NCI-H2196 treated with DMSO at 0.1 percent for 48 hours (cell line): ENCODE measurements around the gene ZBTB33.
A peak's percentile ranks its signal among the peaks of the same experiment; 100 is the strongest.

ENCODE experiments used
- DNase-seq: peaks from one replicate; lab custom pipeline; 2025; ENCODE audit not compliant: unreplicated experiment; lab: John Stamatoyannopoulos, UW

Gene ZBTB33

DNA sequence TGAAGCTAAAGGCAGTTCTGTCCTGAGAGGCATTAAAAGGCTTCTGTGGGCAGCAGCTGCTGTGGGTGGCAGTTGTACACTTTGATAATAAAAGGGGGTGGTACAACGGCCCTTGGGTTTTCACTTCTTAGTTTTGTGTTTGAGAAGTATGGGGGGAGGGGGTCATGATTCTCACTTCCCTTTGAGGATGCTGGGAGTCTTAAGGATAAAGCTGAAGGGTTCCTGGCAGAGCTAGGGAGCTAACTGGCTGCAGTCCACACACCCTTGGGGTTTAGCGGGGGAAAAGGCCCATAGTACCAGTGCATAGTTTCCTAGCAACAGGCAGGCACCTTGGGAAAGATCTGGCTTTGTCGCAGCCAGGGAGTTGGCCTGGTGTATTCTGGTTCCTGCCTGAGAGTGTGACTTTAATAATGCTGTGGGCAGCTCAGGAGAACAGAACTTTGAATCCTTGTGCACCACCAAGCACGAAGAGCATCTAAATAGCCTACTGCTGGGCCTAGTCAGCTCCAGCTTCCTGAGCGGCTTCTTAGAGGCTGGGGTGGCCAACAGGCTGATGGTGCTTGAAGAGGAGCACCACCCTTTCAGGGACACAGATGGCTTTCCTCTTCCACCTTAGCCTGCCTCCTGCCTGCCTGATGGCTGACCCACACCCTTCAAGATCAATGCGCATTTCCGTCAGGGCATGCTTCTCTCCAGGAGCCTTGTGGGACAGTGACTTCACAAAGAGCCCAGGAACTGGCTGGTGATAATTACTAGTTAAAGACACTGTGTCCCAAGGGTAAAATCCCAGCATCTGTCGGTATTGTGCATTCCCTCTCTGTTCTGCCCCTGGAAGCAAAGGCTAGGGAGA lies 12.5 kb downstream of the ZBTB33 start:
- no peak for DNase-seq

DNA sequence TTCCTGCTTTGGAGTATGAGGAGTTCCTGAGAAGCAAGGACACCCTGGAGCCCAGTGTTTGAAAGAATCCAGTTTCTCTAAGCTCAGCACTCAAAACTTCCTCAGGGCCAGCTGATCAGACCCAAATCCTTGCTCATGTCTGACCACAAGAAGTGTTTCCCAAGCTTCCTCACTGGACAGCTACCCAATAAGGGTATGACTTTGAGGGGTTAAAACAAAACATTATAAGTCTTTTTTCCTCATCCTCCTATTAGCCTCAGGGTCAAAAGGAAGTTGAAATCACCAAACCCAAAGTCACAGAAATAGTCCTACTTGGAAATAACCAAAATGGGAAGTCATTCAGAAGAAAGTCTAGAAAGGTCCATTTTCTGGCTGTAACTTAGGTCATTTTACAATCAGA lies 13.7 kb downstream of the ZBTB33 start:
- DNase-seq, result no peak

DNA sequence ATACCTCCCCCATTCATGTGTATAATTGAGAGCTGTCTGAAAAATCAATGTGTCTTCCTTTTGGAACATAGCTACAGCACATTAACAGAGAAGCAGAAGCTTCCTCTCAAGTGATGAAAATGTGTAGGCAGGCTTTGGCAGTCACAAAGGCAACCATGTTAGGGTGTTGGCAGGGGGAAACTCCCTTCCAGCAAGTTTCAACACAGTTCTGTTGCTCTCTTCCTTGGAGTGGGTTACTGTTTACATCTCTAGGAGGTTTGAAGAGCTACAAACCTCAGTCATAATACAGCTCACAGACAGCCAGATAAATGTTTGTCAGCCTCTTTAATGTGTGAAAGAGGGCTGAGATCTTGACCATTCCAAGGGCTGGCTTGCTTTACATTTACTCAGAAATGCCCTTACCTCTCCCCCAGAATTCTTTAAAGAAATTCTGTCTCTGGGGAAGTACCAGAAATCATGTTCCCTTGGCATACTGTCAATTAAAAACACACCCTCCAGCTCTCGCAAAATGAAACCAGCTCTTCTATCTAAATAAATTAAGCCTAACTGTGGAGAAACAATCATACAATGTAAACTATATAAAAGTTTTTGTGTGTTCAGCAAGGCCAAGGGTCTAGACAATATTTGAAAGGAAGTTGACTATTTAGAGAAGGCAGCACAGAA lies 18.9 kb downstream of the ZBTB33 start:
- no peak for DNase-seq

DNA sequence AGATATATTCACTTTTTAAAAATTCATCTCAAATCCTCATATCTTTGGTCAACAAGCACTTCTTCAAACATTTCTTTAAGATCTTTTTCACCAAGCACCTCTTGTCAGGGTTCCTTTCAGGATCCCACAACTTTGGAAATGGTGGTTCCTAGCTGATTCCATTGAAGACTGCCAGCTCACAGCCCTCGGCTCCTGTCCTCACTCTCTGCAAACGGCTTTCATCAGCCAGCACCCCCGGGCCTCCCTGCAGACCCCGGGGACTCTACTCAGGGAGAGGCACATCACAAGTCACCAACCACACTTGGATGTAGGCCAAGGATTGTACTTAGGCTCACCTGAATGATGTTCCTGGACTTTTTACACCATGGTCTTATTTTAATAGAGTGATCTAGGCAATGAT lies 20.0 kb downstream of the ZBTB33 start:
- no peak for DNase-seq

DNA sequence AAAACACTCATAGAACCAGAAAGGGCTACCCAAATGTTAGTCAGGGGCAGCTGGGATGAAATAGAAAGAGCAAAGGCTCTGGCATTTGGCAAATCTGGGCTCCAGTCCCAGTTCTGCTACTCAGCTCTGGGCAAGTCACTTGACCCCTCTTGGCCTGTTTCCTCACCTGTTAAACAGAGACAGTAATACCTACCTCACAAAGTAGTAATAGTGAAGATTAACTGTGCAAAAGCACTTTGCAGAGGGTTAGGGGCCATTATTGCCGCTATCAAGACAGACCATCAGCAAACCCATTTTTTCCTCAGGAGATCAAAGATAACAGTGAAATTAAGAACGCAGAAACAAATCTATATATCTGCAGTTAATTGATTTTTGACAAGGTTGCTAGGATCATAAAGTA lies 20.6 kb downstream of the ZBTB33 start:
- peak; percentile 0 for DNase-seq

DNA sequence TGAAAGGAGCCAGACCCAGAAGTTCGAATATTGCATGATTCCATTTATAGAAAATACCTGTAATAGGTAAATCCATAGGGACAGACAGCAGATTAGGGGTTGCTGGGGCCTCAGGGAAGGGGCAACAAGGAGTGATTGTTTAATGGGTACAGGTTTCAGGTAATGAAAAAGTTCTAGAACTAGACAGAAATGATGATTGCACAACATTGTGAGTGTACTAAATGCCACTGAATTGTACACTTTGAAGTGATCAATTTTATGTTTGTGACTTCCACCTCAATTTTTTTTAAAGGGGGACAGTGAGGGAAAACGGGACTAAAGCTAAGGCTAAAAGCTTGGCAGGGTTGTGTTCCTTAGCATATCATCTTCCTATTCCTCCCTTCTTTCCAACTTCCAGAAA lies 23.5 kb downstream of the ZBTB33 start:
- no peak for DNase-seq

DNA sequence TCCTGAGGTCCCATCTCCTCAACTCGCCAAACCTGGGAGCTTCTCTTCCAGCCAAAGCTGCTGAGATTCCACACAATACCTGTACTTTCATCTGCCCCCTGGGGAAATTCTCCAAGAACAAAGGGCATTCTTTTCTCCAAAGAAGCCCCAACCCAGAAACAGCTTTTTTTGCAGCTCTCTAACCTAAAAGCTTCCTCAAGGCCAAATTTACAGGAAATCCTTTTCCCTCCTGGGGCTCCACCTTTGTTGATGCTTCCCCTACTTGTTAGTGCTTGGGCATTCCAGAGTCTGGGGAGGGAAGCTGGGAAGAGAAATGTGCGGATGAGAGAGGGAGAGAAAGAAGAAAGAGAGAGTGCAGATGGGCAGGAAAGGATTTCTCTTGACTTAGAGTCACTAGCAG lies 24.3 kb downstream of the ZBTB33 start:
- DNase-seq, result no peak

DNA sequence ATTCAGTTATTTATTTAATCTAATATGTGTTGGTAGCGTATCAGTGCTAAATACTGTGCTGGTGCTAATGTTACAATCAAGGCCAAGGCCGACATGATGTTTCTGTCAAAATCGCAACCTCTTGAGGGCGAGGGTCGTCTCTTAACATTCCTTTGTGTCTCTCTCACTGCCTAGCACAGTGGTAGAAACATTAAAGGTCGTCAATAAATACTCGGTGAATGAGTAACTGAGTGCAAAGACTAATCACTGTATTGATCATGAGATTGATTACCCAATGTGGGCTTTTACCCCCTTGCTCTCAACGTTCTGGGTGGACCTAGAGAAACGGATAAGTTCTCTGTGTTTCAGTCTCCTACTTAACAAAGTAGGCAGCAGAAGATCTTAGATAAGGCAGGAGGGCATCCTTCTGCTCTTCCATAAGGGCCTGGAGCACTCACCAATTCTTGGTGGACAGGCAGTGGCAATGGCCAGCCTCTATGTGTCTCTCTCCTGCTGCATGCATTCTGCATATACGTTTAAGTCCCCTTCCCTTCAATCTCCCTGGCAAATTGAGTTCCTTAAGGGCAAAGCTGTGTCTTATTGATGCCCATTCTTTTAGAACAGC lies 30.5 kb downstream of the ZBTB33 start:
- no peak for DNase-seq

DNA sequence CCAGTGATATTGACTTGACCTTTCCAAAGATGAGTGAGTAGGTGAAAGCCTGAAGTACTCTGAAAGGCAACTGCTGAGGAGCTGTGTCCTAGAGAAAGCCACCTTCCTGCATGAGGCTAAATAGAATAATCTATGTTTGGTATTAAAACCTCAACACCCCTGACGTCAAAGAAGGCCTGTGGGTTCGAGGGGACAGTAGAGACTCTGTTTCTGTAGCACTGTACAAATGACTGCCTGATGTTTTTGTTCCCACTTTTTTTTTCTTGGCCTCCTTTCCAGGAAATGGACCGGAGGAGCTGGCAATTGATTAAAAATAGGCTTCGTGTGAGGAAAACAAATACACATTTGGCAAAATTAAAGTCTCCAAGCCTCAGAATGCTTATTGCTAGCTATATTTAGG lies 31.1 kb downstream of the ZBTB33 start:
- no peak for DNase-seq

DNA sequence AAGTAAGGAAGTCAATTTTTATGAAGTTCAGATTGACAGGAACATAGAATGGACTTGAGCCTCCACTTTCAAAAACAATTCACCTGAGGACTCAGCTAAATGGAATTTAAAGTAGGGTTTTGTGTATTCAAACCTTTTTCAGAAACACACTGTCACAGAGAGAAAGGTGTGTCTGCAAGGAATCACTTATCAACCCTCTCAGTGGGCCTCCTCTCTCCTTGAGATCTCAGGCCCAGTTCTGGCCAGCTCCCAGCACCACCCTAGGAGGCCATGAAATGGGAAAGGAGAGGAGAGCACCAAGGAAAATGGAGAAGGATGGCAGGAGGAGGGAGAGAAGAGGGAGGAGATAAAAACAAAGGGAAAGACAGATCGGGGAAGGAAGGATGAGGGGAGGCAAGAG lies 32.1 kb downstream of the ZBTB33 start:
- DNase-seq, result no peak

DNA sequence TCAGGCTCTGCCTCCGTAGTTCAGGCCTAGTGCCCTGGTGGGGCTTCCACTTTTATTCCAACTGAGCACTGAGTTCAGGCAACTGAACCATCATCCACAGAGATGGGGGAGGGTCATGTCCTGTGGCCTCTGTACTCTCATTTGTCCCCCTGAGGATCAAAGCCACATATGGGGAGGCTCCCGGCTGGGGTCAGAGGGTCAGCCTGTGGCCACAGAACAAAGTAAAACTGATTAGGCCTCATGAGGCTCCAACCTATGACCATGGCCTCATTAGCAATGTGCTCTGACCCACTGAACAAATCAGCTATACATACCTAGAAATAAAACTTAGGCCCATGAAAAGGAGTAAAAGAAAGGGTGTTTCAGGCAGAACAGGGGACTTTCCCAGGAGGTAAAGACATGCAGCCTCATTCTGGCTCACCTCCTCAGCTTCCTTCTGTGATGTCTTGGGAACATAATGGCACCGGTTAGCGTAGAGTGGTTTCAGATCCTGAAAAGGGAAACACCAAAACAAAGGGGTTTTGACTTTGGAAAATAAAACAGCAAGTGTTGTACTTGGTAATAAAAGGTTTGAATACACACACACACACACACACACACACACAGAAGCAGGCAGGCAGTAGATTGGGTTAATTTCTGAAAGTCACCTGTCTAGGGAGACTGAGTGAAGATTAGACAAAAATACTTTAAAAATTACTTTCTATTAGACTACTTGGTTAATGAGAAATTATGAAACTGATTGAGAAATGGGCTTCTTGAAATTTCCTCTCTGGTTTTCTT lies 36.3 kb downstream of the ZBTB33 start:
- no peak for DNase-seq

DNA sequence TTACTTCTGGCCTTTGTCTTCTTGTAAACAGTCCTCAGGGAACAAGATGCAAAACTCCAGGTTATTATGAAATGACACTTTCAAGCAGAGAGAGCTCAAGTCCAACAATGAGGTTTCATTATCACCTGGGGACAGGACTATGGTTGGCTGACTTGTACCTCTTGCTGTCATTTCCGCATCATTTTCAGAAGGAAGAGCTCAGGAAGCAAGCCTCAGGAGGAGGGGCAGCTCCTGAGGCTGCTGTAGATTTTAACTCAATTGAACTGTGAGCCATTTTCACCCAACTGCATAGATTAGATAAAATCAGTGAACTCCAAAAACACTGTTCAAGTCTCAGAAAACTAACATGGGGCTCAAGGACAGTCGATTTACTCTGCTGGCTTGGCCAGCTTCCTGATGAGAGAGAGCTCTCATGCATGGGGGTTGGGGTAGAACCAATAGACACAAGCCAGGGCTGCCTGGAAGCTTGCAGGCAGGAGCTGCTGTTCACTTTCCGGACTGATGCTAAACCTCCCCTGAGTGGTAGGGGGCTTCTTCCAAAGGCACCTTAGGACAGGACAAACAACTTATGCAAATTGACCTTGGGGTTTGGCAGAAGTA lies 37.0 kb downstream of the ZBTB33 start:
- no peak for DNase-seq

DNA sequence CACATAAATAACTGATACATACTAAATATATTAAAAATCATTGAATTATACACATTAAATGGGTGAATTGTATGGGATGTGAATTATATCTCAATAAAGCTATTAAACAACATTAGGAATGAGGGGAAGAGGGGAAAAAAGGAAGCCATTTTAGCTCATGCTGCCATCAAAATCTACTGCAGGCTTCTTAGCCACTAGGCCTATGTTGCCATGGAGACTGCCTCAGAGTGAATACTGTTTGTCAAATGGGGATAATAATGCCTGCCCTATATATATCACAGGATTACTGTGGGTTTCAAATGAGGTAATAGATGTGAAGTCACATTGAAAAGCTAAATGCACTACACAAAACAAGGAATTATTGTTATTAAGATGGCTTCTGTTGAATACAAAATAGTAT lies 39.5 kb downstream of the ZBTB33 start:
- no peak for DNase-seq

DNA sequence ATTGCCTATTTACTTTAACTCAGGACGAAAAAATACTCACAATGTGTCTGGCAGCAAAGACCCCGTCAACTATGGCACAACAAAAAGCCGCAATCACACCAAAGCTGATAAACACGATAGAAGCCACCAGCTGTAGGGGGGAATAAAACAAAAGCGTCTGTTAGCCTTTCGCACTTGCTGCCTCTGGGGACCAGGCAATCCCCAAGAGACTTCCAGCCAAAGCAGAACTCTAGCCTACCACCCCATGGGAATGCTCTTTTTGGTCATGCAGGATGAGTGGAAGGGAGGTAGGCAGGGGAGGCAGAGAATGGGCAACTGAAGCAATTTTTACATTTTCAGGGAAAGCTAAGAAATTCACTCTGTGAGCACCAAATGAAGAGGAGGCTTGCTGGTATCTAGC lies 40.6 kb downstream of the ZBTB33 start:
- DNase-seq, result no peak

DNA sequence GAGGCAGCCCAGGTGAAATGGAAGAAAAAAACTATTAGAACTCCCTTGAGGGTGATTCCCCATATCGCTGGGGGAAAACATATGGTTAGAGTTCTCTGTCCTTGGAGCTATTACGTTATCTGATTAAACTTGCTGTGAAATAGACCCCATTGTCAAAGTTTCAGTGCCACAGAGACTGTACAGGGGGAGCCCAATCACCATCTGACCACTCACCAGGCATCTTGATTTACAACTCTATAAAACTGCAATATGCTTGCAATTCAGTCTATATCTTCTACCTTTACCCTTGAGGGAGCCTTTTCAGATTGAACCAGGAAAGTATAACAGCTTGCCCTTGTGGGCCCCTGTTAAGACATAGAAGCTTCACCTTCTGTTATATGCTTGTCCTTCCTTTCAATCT lies 42.4 kb downstream of the ZBTB33 start:
- DNase-seq, result no peak

DNA sequence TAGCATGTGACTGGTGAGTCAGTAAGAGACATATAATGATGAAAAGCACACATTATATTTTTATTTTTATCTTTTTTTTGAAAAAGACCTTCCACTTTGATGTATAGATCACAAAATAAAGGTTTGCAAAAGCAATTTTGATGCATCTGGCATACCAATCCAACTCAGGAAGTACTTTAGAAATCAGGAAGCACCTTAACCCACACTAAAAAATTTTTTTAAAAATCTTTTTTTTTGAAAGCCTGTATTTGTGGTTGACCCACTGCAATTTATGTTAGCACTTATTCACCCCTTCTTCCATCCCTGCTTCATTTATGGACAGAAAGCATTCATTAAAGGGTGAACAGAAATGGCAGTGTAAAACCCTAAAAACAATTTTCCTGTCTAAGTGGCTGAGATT lies 44.0 kb downstream of the ZBTB33 start:
- DNase-seq, result no peak

DNA sequence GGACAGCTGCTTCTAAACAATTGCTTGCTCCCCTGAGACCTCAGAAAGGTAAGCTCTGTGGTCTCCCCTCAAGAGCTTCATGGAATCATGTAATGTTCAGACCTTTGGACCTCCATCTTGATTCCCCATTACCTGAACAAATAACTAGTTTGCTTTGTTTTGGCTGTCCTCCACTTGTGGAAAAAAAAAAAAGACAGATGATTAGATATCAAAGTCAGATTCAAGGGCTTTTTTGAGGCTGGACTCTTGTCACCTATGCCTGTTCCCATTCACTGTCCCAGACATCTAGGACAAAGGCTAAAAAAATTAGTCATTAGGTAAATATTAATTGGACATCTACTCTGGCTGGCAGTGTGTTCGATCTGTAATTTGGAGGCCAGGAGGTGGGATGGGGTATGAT lies 47.3 kb downstream of the ZBTB33 start:
- DNase-seq, result no peak

DNA sequence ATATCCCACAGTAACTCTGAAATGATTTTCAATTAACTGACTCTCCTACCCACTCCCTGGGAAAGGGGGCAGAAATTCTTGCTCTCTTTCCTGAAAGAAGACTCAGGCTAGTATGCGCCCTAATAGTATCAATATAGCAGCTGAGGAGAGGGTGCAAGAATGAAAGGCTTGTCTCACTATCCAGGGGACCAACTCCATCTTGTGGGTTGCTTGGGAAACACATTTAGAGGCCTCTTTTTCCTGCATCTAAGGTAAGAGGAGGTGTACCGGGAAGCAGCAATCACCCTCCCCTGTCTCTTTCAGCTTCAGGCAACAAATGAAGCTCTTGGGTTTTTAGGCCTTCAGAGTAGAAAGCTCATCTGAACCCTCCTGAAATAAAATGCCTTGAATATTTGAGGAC lies 49.3 kb downstream of the ZBTB33 start:
- DNase-seq, result no peak

DNA sequence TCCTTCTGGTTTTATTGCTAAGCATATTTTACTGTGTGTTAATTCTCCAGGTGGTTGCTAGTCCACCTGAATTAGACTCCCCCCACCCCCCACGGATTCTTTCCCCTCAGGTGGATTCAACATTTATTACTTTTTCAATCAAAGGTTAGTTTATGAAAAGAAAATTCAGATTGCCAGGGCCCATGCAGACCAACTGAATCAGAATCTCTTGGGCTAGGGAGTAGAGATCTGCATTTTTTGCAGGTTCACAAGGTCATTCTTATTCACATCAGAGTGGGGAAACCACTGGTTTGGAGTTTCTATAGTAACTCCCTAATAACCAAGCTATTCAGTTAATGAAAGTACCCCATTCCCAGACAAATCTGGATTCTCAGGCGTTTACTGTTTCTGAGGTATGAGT lies 50.9 kb downstream of the ZBTB33 start:
- no peak for DNase-seq

DNA sequence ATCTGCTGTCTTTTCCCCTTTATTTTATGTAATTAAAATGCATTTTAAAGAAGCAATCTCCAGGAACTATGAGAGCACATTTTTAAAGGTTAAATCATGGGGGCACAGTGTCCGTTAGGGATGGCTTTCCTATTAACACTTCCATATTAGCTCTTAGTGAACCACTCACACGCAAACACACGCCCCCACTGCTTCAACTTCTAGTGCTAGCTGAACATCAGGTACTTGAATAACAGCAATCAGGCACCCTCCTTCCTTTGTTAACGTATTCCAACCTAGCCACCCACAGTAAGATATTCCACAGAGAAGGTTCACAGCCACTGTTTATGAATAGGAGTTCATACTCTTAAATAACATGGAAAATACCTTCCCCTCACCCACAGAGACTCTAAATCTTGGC lies 51.3 kb downstream of the ZBTB33 start:
- DNase-seq, result no peak

DNA sequence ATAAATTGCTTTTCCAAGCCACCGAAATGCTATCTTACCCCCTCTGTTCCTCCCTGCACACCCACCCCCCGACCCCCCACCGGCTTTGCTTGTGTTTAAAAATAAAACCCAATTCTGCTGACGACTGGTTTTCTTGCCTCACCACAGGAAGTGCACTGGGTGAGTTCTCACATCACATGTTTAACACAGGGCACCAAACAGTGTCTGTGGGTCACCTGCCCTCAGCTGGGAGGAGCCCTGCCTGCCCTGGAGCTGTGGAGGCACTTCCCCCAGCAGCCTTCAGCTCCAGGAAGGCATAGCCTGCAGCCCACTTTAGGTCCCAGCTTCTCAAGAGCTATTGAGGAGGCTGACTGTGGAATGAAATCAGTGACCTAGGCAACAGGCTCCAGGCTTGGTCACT lies 51.8 kb downstream of the ZBTB33 start:
- DNase-seq, result no peak
